Ovary (tissue), 3 donors: Measurements from ENCODE around the gene NOTCH4.

Experiments
- CTCF ChIP-seq, 3 donors: fragments of 450-650 bp in 2 of 3; fragments of 200-600 bp in 1 of 3; IDR thresholded peaks; one replicate each; pipeline versions ENCODE4 v1.5.1 to v1.8.0; 2016 to 2022; ENCODE audit warnings: antibody characterized with exemption in 3 of 3, mild to moderate bottlenecking in 1 of 3
- POLR2A ChIP-seq: fragments of 450-650 bp; IDR thresholded peaks from one replicate; pipeline ENCODE4 v1.6.1; 2017; ENCODE audit warnings: antibody characterized with exemption, mild to moderate bottlenecking, moderate library complexity
- donor health status: DM: no; HTN: no; CAD: no.

GRCh38 chr6:32213649-32214048, 10.2 kb downstream of the NOTCH4 start:
- TF ChIP-seq CTCF (IDR thresholded peaks at IDR 0.05) (no peak), POLR2A (no peak)
